GM06990 (cell line): ENCODE data around the gene RTEL1.

Experiments
- DNase-seq: peaks from one replicate; pipeline ENCODE4 v3.0.0-alpha.2; 2011; ENCODE audit not compliant: insufficient read length; ENCODE audit errors: extremely low read depth
- H3K27me3 ChIP-seq: replicated peaks from 2 replicates; pipeline ENCODE4 v1.6.0; 2011; ENCODE audit warnings: low read length; ENCODE audit not compliant: control insufficient read depth, insufficient read depth
- H3K36me3 ChIP-seq: 2 replicates; pipeline ENCODE4 v1.5.1; 2011; ENCODE audit warnings: low read length; ENCODE audit not compliant: control insufficient read depth, insufficient read depth
- H3K4me3 ChIP-seq: replicated peaks from 2 replicates; pipeline ENCODE4 v1.5.1; 2011; ENCODE audit warnings: low read depth, mild to moderate bottlenecking, control low read depth, low read length
- TF ChIP-seq, protein P1 (sequence below): IDR thresholded peaks from 2 replicates; pipeline ENCODE4 v1.5.1; 2011; ENCODE audit warnings: low read length, control low read depth, mild to moderate bottlenecking, inconsistent platforms; ENCODE audit not compliant: insufficient read depth, poor library complexity, severe bottlenecking

Gene RTEL1

DNA sequence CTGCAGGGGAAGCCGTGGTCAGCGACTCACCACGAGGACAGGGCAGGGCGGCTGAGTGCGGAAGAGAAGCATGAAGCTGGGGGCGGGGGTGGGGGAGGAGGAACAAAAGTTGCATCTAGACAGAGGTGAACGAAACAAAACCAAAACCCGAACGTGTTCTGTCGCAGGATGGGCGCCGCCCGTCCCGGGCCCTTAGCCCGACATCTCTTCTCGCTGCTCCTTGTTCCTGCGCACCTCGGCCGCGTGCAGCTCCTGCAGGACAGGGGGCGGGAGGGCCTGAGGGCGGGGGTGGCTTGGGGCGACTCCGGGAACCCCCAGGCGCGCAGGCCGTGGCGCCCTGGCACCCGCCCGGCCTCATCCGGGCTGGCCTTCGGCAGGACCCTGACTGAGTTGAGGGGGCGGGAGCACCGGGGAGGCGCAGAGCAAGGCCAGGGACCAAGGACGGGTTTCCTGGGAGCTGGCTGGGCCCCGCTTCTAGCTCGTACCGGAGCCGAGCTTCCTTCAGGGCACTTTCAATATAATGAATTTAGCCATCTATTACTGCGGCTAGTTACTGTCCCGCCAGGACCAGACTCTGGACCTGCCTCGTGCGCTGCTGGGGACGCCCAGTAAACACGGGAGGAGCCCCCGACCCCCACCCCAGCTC lies 16.8 kb upstream of the RTEL1 start:
- Histone ChIP-seq H3K36me3 (no peaks in the 10 kb centered on the region), H3K4me3 (peak overlapping the region; percentile 77), H3K27me3 (no peaks in the 10 kb centered on the region)
- DNase-seq = peak; percentile 74
- TF ChIP-seq, protein P1, sequence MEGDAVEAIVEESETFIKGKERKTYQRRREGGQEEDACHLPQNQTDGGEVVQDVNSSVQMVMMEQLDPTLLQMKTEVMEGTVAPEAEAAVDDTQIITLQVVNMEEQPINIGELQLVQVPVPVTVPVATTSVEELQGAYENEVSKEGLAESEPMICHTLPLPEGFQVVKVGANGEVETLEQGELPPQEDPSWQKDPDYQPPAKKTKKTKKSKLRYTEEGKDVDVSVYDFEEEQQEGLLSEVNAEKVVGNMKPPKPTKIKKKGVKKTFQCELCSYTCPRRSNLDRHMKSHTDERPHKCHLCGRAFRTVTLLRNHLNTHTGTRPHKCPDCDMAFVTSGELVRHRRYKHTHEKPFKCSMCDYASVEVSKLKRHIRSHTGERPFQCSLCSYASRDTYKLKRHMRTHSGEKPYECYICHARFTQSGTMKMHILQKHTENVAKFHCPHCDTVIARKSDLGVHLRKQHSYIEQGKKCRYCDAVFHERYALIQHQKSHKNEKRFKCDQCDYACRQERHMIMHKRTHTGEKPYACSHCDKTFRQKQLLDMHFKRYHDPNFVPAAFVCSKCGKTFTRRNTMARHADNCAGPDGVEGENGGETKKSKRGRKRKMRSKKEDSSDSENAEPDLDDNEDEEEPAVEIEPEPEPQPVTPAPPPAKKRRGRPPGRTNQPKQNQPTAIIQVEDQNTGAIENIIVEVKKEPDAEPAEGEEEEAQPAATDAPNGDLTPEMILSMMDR = no peak

DNA sequence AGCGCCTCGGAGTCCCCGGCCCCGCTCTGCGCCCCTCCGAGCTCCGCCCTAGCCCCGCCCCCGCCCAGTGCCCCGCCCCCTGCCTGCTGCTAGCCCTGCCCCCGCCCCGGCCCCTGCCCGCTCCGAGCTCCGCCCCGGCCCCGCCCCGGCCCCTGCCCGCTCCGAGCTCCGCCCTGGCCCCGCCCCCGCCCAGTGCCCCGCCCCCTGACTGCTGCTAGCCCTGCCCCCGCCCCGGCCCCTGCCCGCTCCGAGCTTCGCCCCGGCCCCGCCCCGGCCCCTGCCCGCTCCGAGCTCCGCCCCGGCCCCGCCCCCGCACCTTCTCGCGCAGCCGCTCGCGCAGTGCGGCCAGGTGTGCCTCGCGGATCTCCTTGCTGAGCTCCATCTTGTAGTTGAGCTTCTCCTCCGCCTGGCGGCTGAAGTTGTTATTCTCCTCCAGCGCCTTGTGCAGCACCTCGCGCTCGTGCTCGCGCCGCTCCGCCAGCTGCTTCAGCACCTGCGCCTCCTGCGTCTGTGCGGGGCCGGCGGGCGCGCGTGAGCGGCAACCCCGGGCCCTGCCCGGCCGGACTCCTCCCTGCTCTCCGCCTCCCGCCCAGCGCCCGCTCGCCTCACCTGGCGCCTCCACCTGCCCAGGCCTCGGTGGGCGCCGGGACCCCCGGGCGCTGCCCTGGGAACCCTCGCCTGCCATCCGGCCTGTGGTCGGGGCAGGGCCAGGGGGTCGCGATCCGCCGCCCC lies 16.2 kb upstream of the RTEL1 start:
- Histone ChIP-seq H3K36me3 (no peaks in the 10 kb centered on the region), H3K27me3 (no peaks in the 10 kb centered on the region), H3K4me3 (peak overlapping the region; percentile 77)
- TF ChIP-seq, protein P1 = peak; percentile 52
- DNase-seq = peak; percentile 89

DNA sequence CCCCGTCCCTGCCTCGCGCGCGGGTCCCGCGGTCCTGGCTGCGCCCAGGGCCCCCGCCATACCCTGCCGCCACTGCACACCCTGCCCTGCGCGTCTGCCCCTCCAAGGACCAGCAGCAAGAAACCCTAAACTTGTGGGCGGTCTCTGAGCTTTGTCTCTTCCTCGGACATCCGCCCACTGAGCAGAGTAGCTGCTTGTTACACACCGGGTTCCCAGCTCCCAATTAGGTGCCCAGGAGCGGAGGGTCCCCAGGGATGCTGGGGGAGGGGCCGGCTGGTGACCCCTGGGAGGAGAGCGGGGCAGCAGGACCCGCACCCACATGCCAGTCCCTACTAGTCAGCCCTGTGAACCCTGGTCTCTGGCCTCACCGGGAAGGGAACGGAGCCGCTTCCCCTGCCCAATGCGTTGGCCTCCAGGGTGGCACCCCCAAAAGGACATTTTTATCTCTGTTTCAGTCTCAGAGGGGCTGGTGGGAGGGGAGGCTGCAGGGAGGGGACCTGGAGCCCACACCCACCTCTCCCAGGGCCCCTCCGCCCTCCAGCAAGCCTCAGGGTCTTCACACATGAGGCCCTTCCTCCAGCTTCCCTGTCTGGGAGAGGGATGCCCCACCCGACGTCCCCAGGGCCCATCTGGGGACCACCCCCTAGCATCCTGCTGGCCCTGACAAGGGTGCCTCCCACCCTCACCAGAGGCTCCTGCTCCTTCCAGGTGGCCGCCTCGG lies 15.4 kb upstream of the RTEL1 start:
- no peak for DNase-seq
- Histone ChIP-seq H3K36me3 (no peaks in the 10 kb centered on the region), H3K4me3 (peak overlapping the region; percentile 48), H3K27me3 (no peaks in the 10 kb centered on the region)
- TF ChIP-seq, protein P1 = no peak

DNA sequence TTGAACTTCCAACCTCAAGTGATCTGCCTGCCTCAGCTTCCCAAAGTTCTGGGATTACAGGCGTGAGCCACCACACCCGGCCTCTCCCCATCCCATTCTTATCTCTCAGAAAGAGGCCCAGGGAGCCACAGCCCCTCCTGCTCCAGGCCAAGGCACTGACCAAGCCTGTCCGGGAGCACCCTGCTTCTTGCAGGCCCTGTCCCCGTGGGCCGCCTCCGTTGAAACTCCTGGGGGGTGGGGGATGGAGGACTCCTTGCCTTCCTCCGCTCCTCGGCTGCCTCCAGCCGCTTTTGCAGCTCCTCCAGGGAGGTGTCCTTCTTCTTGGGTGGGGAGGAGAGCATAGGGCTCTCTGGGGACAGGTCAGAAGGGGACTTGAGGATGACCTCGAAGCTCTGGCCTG lies 14.6 kb upstream of the RTEL1 start:
- TF ChIP-seq, protein P1 = no peak
- Histone ChIP-seq H3K27me3 (no peaks in the 10 kb centered on the region), H3K4me3 (no peak overlapping the region)

DNA sequence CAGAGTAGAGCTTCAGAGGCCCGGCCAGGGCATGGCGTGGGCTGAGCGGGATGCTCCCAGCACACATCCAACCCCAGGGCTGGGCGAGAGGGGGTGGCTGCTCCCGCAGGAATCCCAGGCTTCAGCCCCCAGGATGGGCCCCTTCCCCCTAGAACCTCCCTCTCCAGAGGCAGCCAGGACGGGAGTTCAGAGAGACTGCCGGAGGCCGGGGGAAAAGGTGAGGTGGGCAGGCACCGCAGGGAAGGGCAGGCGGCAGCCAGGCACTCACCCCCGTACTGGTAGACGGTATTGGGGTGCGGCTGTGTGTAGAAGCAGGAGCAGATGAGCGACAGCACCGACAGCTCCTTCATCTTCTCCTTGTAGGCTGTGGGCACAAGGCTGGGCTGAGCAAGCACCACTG lies 14.2 kb upstream of the RTEL1 start:
- H3K4me3 ChIP-seq = no peak overlapping the region
- no peak for DNase-seq
- TF ChIP-seq, protein P1 = no peak
- H3K27me3 ChIP-seq = no peaks in the 10 kb centered on the region
- H3K36me3 ChIP-seq = no peaks in the 10 kb centered on the region

More for the DNA sequence above, 14.6 kb upstream of the RTEL1 start:
- DNase-seq = no peak
- H3K36me3 ChIP-seq = no peaks in the 10 kb centered on the region
